ENCODE data around the gene PRTFDC1. TPM values are rescaled to one million over a fixed set of nuclear protein-coding genes. Genes with fewer than 3 reads are reported as not detected.

PRTFDC1 gene
- total RNA-seq, 1 donor from 2014 or later, result 9.6 TPM

- H3K4me3 ChIP-seq (ENCODE audit: low read depth, low read length), result no peak overlapping the region
- TF ChIP-seq CTCF (IDR thresholded peaks at IDR 0.05; ENCODE audit: insufficient read depth, low read length, poor library complexity, severe bottlenecking), result no peak
Observed at GRCh38 chr10:24982319-24983112, 30.1 kb upstream of the PRTFDC1 start.

GRCh38 chr10:24981161-24981710 is 28.8 kb upstream of the PRTFDC1 start:
- no peak overlapping the region for H3K4me3 ChIP-seq (ENCODE audit: low read depth, low read length)
- H3K27me3 ChIP-seq (ENCODE audit: control insufficient read depth, insufficient read depth, low read length), result no peaks in the 10 kb centered on the region
- no peak for DNase-seq (ENCODE audit: low read depth)
- H3K36me3 ChIP-seq (ENCODE audit: control insufficient read depth, insufficient read depth, low read length), result no peaks in the 10 kb centered on the region
- no peak for TF ChIP-seq CTCF (IDR thresholded peaks at IDR 0.05; ENCODE audit: insufficient read depth, low read length, poor library complexity, severe bottlenecking)

More at GRCh38 chr10:24982319-24983112, 30.1 kb upstream of the PRTFDC1 start:
- Histone ChIP-seq H3K36me3 (ENCODE audit: control insufficient read depth, insufficient read depth, low read length) (no peaks in the 10 kb centered on the region), H3K27me3 (ENCODE audit: control insufficient read depth, insufficient read depth, low read length) (no peaks in the 10 kb centered on the region)
- DNase-seq (ENCODE audit: low read depth), result no peak

DNA sequence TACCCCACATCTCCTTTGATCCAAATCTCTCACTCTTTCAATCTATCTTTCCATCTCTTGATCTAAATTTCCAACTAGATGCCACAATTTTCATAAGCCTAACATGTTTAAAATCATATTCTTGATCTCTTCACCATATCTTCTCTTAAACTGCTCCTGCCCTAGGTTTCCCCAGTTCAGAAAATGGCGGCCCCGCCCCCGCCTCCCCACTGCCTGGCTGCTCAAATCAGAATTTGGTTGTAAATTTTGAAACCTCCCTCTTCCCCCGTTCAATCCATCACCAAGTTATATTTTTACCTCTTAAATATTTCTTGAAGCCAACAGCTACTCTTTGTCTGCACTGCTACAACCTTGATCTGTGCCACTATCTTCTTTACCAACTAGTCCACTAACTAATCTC is 27.3 kb upstream of the PRTFDC1 start:
- H3K36me3 ChIP-seq (ENCODE audit: control insufficient read depth, insufficient read depth, low read length), result no peaks in the 10 kb centered on the region
- TF ChIP-seq CTCF (IDR thresholded peaks at IDR 0.05; ENCODE audit: insufficient read depth, low read length, poor library complexity, severe bottlenecking), result no peak
- H3K27me3 ChIP-seq (ENCODE audit: control insufficient read depth, insufficient read depth, low read length), result no peaks in the 10 kb centered on the region

DNA sequence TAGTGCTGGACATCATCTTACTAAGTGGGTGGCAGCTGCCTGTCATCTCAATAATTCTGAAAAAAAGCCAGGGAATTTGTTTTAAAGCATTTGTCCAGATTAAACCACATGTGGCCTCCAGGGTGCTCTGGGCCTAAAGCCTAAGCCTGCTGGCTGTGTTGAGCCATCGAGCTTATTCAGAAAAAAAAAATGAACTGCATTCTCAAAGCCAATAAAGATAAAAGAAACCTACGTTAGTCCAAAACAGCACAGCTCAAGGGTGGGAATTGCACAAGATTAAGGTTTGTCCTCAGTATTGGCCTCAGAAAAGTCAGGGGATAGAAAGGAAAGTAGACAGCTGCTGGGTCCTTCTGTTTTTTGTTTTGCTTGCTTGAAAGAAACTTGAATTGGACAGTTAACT is 22.6 kb upstream of the PRTFDC1 start:
- Histone ChIP-seq H3K27me3 (ENCODE audit: control insufficient read depth, insufficient read depth, low read length) (no peaks in the 10 kb centered on the region), H3K36me3 (ENCODE audit: control insufficient read depth, insufficient read depth, low read length) (no peaks in the 10 kb centered on the region), H3K4me3 (ENCODE audit: low read depth, low read length) (no peak overlapping the region)
- DNase-seq (ENCODE audit: low read depth), result no peak
- TF ChIP-seq CTCF (IDR thresholded peaks at IDR 0.05; ENCODE audit: insufficient read depth, low read length, poor library complexity, severe bottlenecking), result no peak

More for the DNA sequence above, 27.3 kb upstream of the PRTFDC1 start:
- DNase-seq (ENCODE audit: low read depth), result no peak
- no peak overlapping the region for H3K4me3 ChIP-seq (ENCODE audit: low read depth, low read length)

DNA sequence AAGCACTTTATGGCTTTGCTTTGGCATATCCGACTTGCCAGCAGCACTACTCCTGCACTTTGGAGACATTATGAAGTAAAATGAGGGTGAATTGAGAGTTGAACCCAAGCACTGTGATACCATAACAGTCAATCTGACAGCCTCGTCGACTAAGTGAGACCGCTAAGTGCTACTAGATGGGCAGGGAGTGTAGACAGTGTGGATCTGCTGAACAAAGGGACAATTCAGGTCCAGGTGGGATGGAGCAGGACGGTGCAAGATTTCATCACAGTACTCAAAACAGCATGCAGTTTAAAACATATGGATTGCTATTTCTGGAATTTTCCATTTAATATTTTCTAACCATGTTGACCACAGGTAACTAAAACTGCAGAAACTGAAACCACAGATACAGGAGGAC is 20.8 kb upstream of the PRTFDC1 start:
- Histone ChIP-seq H3K27me3 (ENCODE audit: control insufficient read depth, insufficient read depth, low read length) (no peaks in the 10 kb centered on the region), H3K36me3 (ENCODE audit: control insufficient read depth, insufficient read depth, low read length) (no peaks in the 10 kb centered on the region), H3K4me3 (ENCODE audit: low read depth, low read length) (no peak overlapping the region)
- no peak for TF ChIP-seq CTCF (IDR thresholded peaks at IDR 0.05; ENCODE audit: insufficient read depth, low read length, poor library complexity, severe bottlenecking)
- DNase-seq (ENCODE audit: low read depth), result no peak
